Adrenal gland (tissue), 12 donors: ENCODE data around the gene MTOR. TPM values are rescaled to one million over a fixed set of nuclear protein-coding genes. Genes with fewer than 3 reads are reported as not detected.
A peak's percentile ranks its signal among the peaks of the same experiment; 100 is the strongest.

Source experiments
- DNase-seq, 7 donors: peaks; one replicate each; pipeline ENCODE4 v3.0.0-alpha.2; 2019 to 2020
- H3K27ac ChIP-seq, 5 donors: fragments of 200-600 bp; sonication (generic) in 4 of 5; 1 replicate in 3 of 5; 2 replicates in 2 of 5; pipeline versions ENCODE4 v1.5.1 to v1.8.0; 2016 to 2020; ENCODE audit warnings: mild to moderate bottlenecking in 1 of 5
- H3K27me3 ChIP-seq: fragments of 200-600 bp; 2 replicates; pipeline ENCODE4 v1.8.0; 2021
- H3K36me3 ChIP-seq, 2 donors: fragments of 200-600 bp; replicated peaks in 1 of 2; 1 replicate in 1 of 2; 2 replicates in 1 of 2; pipeline versions ENCODE4 v1.5.1 to v1.8.0; 2018 to 2022
- H3K4me1 ChIP-seq, 2 donors: fragments of 200-600 bp; replicated peaks in 1 of 2; 1 replicate in 1 of 2; 2 replicates in 1 of 2; pipeline versions ENCODE4 v1.5.1 to v1.8.0; 2018 to 2021
- H3K4me3 ChIP-seq, 4 donors: fragments of 200-600 bp; sonication (generic) in 3 of 4; one replicate each; pipeline ENCODE4 v1.5.1; 2016 to 2018
- H3K9me3 ChIP-seq, 3 donors: fragments of 200-600 bp; sonication (generic) in 1 of 3; replicated peaks in 1 of 3; 1 replicate in 2 of 3; 2 replicates in 1 of 3; pipeline versions ENCODE4 v1.5.1 to v1.8.0; 2016 to 2021
- POLR2A ChIP-seq, 2 donors: fragments of 450-650 bp; IDR thresholded peaks; one replicate each; pipeline ENCODE4 v1.6.1; 2017; ENCODE audit warnings: antibody characterized with exemption in 2 of 2, mild to moderate bottlenecking in 2 of 2, moderate library complexity in 1 of 2
- WGBS, 4 donors: extraction: QIAGEN DNeasy Blood & Tissue Kit in 2 of 4; methylation state at CpG; one replicate each; pipeline versions ENCODE4 v1.1.5 to v1.1.7; 2013 to 2017; 5-methylcytosine and 5-hydroxymethylcytosine counted together
- intact Hi-C, 2 donors: fragments of 100-400 bp; cut with DNase I; formaldehyde crosslinking; loops; one replicate each; pipeline versions ENCODE4 v1.14.1 to v1.15.0; 2022 to 2023
- polyA plus RNA-seq, 3 donors: library from polyadenylated mRNA; stranded (reverse); fragments of 200-250 nt in 2 of 3; fragments of 350-450 nt in 1 of 3; fragmentation: Illumina TruSeq in 1 of 3; extraction: RNeasy Lipid Tissue Mini Kit (QIAGEN cat#74804) in 1 of 3; gene quantifications; one replicate each; pipeline ENCODE4 v1.2.3, GENCODE V29; 2013 to 2014
- total RNA-seq, 9 donors: library from RNA; depleted of rRNA in 4 of 9; stranded (reverse); fragments of >200 nt in 4 of 9; fragments of 120-200 nt in 1 of 9; fragmentation: NEBNext Ultra II Directional in 1 of 9; extraction: Animal tissue kit (Norgen Biotek cat#: 25700) in 1 of 9; gene quantifications; one replicate each; pipeline versions ENCODE4 v1.1.0 to v1.2.4, GENCODE V29; 2013 to 2023
- TF ChIP-seq, protein P1 (sequence below), 6 experiments: fragments of 450-650 bp in 4 of 6; fragments of 200-600 bp in 2 of 6; sonication (generic) in 1 of 6; IDR thresholded peaks; 1 replicate in 5 of 6; 2 replicates in 1 of 6; pipeline versions ENCODE4 v1.5.1 to v1.8.0; 2016 to 2021; ENCODE audit warnings: antibody characterized with exemption in 6 of 6, mild to moderate bottlenecking in 2 of 6, moderate library complexity in 1 of 6
- donor health status: healthy with polysubstance abuse.
- donor health status: Bipolar disorder and iron deficiency.
- donor health status: DM: yes; HTN: yes; CAD: no.
- donor health status: DM: no; HTN: no; CAD: no.
- donor health status: DM: no; HTN: no; CAD: no.
- donor health status: DM: yes; HTN: yes; CAD: no.

Gene MTOR
- total and polyA plus RNA-seq, 12 donors = 21.4 to 45.3 (median 33.4) TPM

DNA sequence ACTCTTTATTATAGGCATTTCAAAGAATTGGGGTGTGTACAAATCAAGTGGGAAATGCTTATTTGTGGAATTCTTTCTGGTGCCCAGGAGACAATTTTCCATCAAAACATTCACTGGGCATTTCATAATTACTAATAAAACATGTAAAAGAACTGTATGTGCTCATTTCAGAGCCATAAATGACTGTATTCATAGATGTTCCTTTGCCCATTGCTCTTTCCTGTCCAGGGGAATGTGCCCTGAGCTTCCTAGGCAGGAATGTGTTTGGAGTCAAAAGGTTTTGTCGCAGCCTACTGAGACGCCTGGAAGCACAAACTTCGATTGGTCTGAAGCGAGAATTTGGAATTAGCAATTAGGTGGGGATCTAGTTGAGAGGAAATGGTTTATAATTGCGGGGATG, 119.0 kb downstream of the MTOR start:
- DNase-seq = peak in 1 of 7 donors; percentile 5
- peaks cover 0 to 61% of the 10 kb centered on the region in 2 donors for H3K36me3 ChIP-seq
- no peaks in the 10 kb centered on the region for H3K9me3 ChIP-seq
- WGBS, 4 donors = 92 to 97% (median 94%) methylated on average over 5 of the region's 5 CpGs
- intact Hi-C loops = no loop called here
- no peaks in the 10 kb centered on the region for H3K27me3 ChIP-seq
- peaks cover 0 to 11% of the 10 kb centered on the region in 2 donors for H3K4me1 ChIP-seq
- TF ChIP-seq, protein P1, sequence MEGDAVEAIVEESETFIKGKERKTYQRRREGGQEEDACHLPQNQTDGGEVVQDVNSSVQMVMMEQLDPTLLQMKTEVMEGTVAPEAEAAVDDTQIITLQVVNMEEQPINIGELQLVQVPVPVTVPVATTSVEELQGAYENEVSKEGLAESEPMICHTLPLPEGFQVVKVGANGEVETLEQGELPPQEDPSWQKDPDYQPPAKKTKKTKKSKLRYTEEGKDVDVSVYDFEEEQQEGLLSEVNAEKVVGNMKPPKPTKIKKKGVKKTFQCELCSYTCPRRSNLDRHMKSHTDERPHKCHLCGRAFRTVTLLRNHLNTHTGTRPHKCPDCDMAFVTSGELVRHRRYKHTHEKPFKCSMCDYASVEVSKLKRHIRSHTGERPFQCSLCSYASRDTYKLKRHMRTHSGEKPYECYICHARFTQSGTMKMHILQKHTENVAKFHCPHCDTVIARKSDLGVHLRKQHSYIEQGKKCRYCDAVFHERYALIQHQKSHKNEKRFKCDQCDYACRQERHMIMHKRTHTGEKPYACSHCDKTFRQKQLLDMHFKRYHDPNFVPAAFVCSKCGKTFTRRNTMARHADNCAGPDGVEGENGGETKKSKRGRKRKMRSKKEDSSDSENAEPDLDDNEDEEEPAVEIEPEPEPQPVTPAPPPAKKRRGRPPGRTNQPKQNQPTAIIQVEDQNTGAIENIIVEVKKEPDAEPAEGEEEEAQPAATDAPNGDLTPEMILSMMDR (IDR thresholded peaks at IDR 0.05) = no peak
- TF ChIP-seq POLR2A (IDR thresholded peaks at IDR 0.05) = no peak
- peak overlapping the region in 2 of 5 donors; percentile 6 to 48 for H3K27ac ChIP-seq
- no peak overlapping the region for H3K4me3 ChIP-seq

DNA sequence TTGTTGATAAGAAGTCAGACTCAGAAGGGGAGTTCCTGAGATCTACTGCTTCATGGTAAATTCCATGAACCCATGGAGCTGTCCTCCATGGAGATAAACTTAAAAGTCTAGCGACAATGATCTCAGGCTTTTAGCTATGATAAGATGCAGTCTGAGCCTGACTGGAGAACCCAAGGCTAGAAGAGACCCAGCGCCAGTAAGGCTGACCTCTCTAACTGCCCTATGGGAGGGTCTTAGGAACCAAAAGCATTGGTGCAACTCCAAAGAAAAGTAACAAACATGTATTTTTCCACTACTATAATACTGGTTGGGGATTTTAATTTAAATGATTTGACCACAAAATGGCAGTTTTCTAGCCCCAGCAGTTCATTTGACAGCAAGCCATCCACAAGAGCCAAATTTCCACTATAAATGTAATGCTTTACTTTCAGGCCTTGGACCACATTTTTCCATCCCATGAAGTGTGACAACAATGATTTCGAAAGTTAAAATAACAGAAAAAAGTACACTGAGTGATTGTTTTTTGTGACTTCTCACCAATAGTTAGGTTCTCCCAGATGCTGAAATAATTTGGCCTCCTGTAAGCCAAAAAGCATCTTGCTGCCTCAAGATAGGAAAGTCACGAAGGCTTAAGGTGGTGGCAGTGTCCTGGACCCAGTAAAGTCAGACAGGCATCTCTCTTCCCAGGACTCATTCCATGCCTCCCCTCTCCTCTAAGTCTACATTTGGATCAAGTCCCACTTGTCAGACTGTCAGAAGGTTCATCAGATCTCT, 119.5 kb downstream of the MTOR start:
- intact Hi-C loops = no loop called here
- Histone ChIP-seq H3K27me3 (no peaks in the 10 kb centered on the region), H3K9me3 (no peaks in the 10 kb centered on the region), H3K36me3 (peaks cover 0 to 61% of the 10 kb centered on the region in 2 donors), H3K27ac (peak overlapping the region in 2 of 5 donors; percentile 6 to 48), H3K4me1 (peaks cover 0 to 11% of the 10 kb centered on the region in 2 donors), H3K4me3 (no peak overlapping the region)
- TF ChIP-seq POLR2A (IDR thresholded peaks at IDR 0.05) = no peak
- TF ChIP-seq, protein P1 (IDR thresholded peaks at IDR 0.05) = no peak
- peak in 1 of 7 donors; percentile 0 for DNase-seq
- 78 to 88% (median 86%) methylated on average over 4 of the region's 4 CpGs for WGBS, 4 donors

DNA sequence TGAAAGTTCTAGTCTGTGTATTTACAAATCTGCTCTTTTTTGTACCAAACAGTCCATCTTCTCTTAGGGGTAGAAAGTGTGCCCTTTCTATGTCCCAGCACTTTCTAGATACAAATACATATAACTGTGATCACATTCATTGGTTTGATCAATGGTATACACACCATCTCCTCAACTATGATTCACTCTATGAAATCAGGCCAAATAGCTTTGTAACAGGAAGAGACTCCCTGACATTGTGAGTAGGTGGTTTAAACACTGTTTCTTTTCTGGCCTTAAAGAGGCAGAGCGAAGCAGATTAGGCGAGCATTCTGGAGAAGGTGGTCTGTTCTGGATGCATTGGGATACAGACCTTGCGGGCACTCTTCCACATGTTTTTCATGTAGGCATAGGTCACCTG, 123.4 kb downstream of the MTOR start:
- Histone ChIP-seq H3K27me3 (no peaks in the 10 kb centered on the region), H3K4me3 (no peak overlapping the region), H3K36me3 (peaks cover 0 to 44% of the 10 kb centered on the region in 2 donors), H3K4me1 (peaks cover 0 to 20% of the 10 kb centered on the region in 2 donors), H3K27ac (no peak overlapping the region), H3K9me3 (no peaks in the 10 kb centered on the region)
- intact Hi-C loops = no loop called here
- no peak for DNase-seq
- WGBS, 4 donors = 88 to 92% (median 90%) methylated on average over 3 of the region's 3 CpGs
- TF ChIP-seq, protein P1 (IDR thresholded peaks at IDR 0.05) = no peak
- no peak for TF ChIP-seq POLR2A (IDR thresholded peaks at IDR 0.05)

DNA sequence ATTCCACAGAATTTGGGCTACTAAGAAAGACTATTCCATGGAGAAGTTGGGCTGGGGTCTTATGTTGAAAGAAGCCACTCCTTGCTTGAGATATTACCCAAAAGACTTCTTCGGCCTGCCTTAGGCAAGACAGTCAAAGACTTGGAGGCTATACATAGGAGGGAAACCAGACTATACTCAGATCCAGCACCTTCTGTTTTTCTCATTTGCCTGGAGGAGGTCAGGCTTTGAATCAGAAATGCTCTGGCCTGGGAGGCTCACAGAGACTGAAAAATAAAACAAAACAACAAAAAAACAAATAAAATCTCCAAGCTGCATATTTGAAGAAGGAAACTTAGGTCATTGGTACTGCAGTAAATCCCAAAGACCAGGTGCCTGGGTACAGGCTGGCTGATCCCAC, 124.3 kb downstream of the MTOR start:
- Histone ChIP-seq H3K9me3 (no peaks in the 10 kb centered on the region), H3K4me3 (no peak overlapping the region), H3K27ac (no peak overlapping the region), H3K27me3 (no peaks in the 10 kb centered on the region), H3K4me1 (peaks cover 0 to 15% of the 10 kb centered on the region in 2 donors), H3K36me3 (peaks cover 0 to 41% of the 10 kb centered on the region in 2 donors)
- no peak for TF ChIP-seq POLR2A (IDR thresholded peaks at IDR 0.05)
- TF ChIP-seq, protein P1 (IDR thresholded peaks at IDR 0.05) = no peak
- no peak for DNase-seq
- intact Hi-C loops = no loop called here
- 87 to 100% (median 96%) methylated on average over 1 of the region's 1 CpG for WGBS, 4 donors
